Suppressor macrophage treated with lipopolysaccharide for 4 hours (primary cell): ENCODE data around the gene ZNF837.
"Not testable (repeated sequence)": the region's sequence is repeated elsewhere in the genome, so short reads cannot be mapped to it uniquely, and the experiment has no call there.

Experiments
- DNase-seq: peaks from one replicate; pipeline ENCODE4 v3.0.0-alpha.2; 2020

The ZNF837 gene

GRCh38 chr19:58395979-58396627 is 15.3 kb upstream of the ZNF837 start:
- no peak for DNase-seq

GRCh38 chr19:58395220-58395978 is 14.6 kb upstream of the ZNF837 start, which contains the start of gene RNF225:
Gene RNF225 (plus strand): TSS chr19:58395656. CDS start chr19:58396090, 434 bp downstream.
- DNase-seq: no peak

- no peak for DNase-seq
Observed at GRCh38 chr19:58394821-58395219, 14.0 kb upstream of the ZNF837 start.

- DNase-seq: no peak
Observed at GRCh38 chr19:58393725-58394033, 12.8 kb upstream of the ZNF837 start.

GRCh38 chr19:58392945-58393724 is 12.3 kb upstream of the ZNF837 start:
- no peak for DNase-seq

- no peak for DNase-seq
Observed at GRCh38 chr19:58388175-58388526, 7.3 kb upstream of the ZNF837 start.

- no peak for DNase-seq
Observed at GRCh38 chr19:58387338-58388174, 6.7 kb upstream of the ZNF837 start.

GRCh38 chr19:58386576-58387337 is 5.9 kb upstream of the ZNF837 start, which contains the start of gene RPS5:
Gene RPS5 (plus strand): TSS chr19:58387269. CDS start chr19:58388138, 869 bp downstream.
- peak; percentile 99 for DNase-seq

GRCh38 chr19:58385891-58386575 is 5.2 kb upstream of the ZNF837 start:
- no peak for DNase-seq

GRCh38 chr19:58385313-58385890 is 4.6 kb upstream of the ZNF837 start:
- DNase-seq: no peak

- DNase-seq: no peak
Observed at GRCh38 chr19:58382997-58383603, 2.3 kb upstream of the ZNF837 start.

GRCh38 chr19:58381460-58382212 is 806 bp upstream of the ZNF837 start:
- DNase-seq: no peak

- DNase-seq: no peak
Observed at GRCh38 chr19:58380037-58380661, 681 bp downstream of the ZNF837 start.

GRCh38 chr19:58379246-58379645 is 1.6 kb downstream of the ZNF837 start:
- DNase-seq: no peak

- DNase-seq: not testable (repeated sequence)
Observed at GRCh38 chr19:58376724-58377123, 4.1 kb downstream of the ZNF837 start.

GRCh38 chr19:58374200-58374599 is 6.6 kb downstream of the ZNF837 start:
- DNase-seq: peak; percentile 53

GRCh38 chr19:58372311-58373133 is 8.3 kb downstream of the ZNF837 start:
- no peak for DNase-seq
